Esophagus muscularis mucosa (tissue), 4 donors: ENCODE data around the gene CRY1. TPM values are rescaled to one million over a fixed set of nuclear protein-coding genes. Genes with fewer than 3 reads are reported as not detected.

Experiments
- DNase-seq: peaks from one replicate; pipeline ENCODE4 v3.0.0-alpha.2; 2017; ENCODE audit errors: extremely low spot score
- H3K27ac ChIP-seq, 4 donors: fragments of 200-600 bp; sonication (generic); replicated peaks in 1 of 4; 1 replicate in 3 of 4; 2 replicates in 1 of 4; pipeline ENCODE4 v1.5.1; 2016 to 2019; ENCODE audit warnings: mild to moderate bottlenecking in 1 of 4
- H3K27me3 ChIP-seq, 4 donors: fragments of 200-600 bp; sonication (generic); one replicate each; pipeline versions ENCODE4 v1.5.1 to v1.6.0; 2016 to 2019
- H3K36me3 ChIP-seq, 4 donors: fragments of 200-600 bp; sonication (generic); one replicate each; pipeline ENCODE4 v1.5.1; 2016 to 2019
- H3K4me1 ChIP-seq, 4 donors: fragments of 200-600 bp; sonication (generic); one replicate each; pipeline ENCODE4 v1.5.1; 2016 to 2019
- H3K4me3 ChIP-seq, 4 donors: fragments of 200-600 bp; sonication (generic); 1 replicate in 2 of 4; 2 replicates in 2 of 4; pipeline ENCODE4 v1.5.1; 2016 to 2019; ENCODE audit warnings: mild to moderate bottlenecking in 4 of 4, moderate library complexity in 1 of 4
- H3K9me3 ChIP-seq, 4 donors: fragments of 200-600 bp; sonication (generic); 1 replicate in 3 of 4; 2 replicates in 1 of 4; pipeline ENCODE4 v1.5.1; 2016 to 2019
- EP300 ChIP-seq: sonication (generic); formaldehyde crosslinking; IDR thresholded peaks from one replicate; pipeline ENCODE4 v1.6.1; 2017; ENCODE audit warnings: antibody characterized with exemption
- POLR2A ChIP-seq: fragments of 450-650 bp; IDR thresholded peaks from one replicate; pipeline ENCODE4 v1.6.1; 2017; ENCODE audit warnings: antibody characterized with exemption, moderate library complexity, mild to moderate bottlenecking, low read depth
- POLR2AphosphoS5 ChIP-seq, 2 donors: sonication (generic); formaldehyde crosslinking; IDR thresholded peaks; one replicate each; pipeline ENCODE4 v1.6.1; 2017; ENCODE audit warnings: antibody characterized with exemption in 2 of 2
- WGBS: methylation state at CpG from one replicate; pipeline ENCODE4 v1.1.5; 2018; 5-methylcytosine and 5-hydroxymethylcytosine counted together
- intact Hi-C: fragments of 100-400 bp; cut with DNase I; formaldehyde crosslinking; loops from one replicate; pipeline ENCODE4 v1.15.1; 2023
- total RNA-seq, 4 donors: library from RNA; depleted of rRNA; stranded (reverse); fragments of >200 nt; gene quantifications; one replicate each; pipeline versions ENCODE4 v1.1.0 to v1.2.1, GENCODE V29; 2016
- TF ChIP-seq, protein P1 (sequence below), 3 experiments: fragments of 200-600 bp in 2 of 3; fragments of 450-650 bp in 1 of 3; sonication (generic) in 2 of 3; IDR thresholded peaks; one replicate each; pipeline ENCODE4 v1.5.1; 2017 to 2019; ENCODE audit warnings: antibody characterized with exemption in 3 of 3, mild to moderate bottlenecking in 2 of 3, moderate library complexity in 1 of 3

The CRY1 gene
- total RNA-seq, 4 donors from 2014 or later, result 29.1 to 42.9 (median 34.9) TPM

DNA sequence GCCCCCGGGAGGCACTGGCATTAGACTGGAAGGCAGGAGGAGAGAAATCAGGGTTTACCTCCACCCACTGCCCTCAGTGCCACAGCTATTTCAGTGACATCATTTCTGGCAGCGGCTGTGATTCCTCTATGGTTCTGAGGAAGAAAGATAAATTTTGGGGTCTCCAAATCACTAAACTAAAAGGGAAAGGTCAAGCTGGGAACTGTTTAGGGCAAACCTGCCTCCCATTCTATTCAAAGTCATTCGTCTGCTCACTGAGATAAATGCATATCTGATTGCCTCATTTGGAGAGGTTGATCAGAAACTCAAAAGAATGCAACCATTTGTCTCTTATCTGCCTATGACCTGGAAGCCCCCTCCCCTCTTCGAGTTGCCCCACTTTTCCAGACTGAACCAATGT lies 14.0 kb upstream of the CRY1 start:
- Histone ChIP-seq H3K9me3 (no peaks in the 10 kb centered on the region), H3K4me1 (peaks cover 0 to 21% (median 18%) of the 10 kb centered on the region in 4 donors), H3K27me3 (no peaks in the 10 kb centered on the region), H3K36me3 (no peaks in the 10 kb centered on the region), H3K27ac (no peak overlapping the region), H3K4me3 (no peak overlapping the region)
- intact Hi-C loops, result loop anchor here (10.0 kb wide), 1 partner anchor 723 kb away; no protein-coding TSS in a partner anchor
- TF ChIP-seq POLR2AphosphoS5 (IDR thresholded peaks at IDR 0.05) (no peak), POLR2A (no peak), EP300 (no peak)
- TF ChIP-seq, protein P1, sequence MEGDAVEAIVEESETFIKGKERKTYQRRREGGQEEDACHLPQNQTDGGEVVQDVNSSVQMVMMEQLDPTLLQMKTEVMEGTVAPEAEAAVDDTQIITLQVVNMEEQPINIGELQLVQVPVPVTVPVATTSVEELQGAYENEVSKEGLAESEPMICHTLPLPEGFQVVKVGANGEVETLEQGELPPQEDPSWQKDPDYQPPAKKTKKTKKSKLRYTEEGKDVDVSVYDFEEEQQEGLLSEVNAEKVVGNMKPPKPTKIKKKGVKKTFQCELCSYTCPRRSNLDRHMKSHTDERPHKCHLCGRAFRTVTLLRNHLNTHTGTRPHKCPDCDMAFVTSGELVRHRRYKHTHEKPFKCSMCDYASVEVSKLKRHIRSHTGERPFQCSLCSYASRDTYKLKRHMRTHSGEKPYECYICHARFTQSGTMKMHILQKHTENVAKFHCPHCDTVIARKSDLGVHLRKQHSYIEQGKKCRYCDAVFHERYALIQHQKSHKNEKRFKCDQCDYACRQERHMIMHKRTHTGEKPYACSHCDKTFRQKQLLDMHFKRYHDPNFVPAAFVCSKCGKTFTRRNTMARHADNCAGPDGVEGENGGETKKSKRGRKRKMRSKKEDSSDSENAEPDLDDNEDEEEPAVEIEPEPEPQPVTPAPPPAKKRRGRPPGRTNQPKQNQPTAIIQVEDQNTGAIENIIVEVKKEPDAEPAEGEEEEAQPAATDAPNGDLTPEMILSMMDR (IDR thresholded peaks at IDR 0.05), result no peak
- 79% methylated on average over 4 of the region's 4 CpGs for WGBS
- peak; percentile 26 for DNase-seq

DNA sequence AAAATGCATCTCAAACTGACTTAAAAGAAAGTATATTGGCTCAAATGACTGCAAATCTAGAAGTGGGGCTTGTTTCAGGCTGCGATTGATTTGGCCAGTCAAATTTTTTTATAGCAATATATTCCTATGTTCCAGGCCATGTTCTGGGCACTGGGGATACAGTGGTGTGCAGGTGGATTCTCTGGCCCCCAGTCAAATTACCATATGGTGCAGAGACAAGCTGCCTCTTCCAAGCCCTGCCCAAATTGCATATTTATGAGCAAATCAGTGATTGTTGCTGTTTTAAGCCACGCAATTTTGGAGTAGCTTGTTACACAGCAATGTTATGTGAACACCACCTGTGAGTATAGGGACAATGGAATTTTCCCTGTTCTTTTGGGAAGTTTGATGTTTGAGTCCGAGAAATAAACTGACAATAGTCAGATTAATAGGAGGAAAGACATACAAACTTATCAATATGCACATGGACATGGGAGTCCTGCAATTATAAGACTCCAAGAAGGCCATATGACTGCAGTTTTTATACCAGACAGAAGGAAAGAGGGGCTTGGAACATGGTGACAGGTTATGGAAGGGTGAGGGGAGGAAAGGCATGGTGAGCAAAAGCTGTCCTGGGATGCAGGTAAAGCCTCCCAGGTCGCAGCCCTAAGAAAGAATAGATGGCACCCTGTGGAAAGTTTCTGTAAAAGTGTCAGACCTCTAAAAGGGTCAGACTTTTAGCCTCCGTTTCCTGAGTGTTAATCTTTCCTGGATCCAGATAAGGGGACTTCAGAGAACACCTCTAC lies 13.1 kb upstream of the CRY1 start:
- no peaks in the 10 kb centered on the region for H3K9me3 ChIP-seq
- no peak overlapping the region for H3K4me3 ChIP-seq
- intact Hi-C loops, result loop anchor here (10.0 kb wide), 1 partner anchor 722 kb away; no protein-coding TSS in a partner anchor
- no peaks in the 10 kb centered on the region for H3K36me3 ChIP-seq
- peak; percentile 47 for DNase-seq
- no peaks in the 10 kb centered on the region for H3K27me3 ChIP-seq
- peaks cover 0 to 21% (median 17%) of the 10 kb centered on the region in 4 donors for H3K4me1 ChIP-seq
- WGBS, result 87% methylated on average over 5 of the region's 5 CpGs
- TF ChIP-seq POLR2A (no peak), EP300 (no peak), POLR2AphosphoS5 (IDR thresholded peaks at IDR 0.05) (no peak)
- TF ChIP-seq, protein P1 (IDR thresholded peaks at IDR 0.05), result no peak
- no peak overlapping the region for H3K27ac ChIP-seq

DNA sequence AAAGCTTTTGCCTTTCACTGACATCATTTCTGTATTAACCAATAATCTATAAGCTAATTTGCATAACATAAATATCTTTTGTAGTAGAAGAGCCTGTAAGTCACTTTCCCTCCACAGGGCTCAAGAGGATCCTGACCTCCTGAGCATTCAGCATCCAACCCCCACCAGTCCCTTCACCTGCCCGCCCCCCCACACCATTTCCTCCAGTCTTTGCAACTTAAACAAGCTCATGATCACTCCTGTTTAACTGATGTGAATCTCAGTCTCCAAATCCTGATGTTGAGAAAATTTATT lies 12.0 kb upstream of the CRY1 start:
- TF ChIP-seq EP300 (no peak), POLR2AphosphoS5 (IDR thresholded peaks at IDR 0.05) (no peak), POLR2A (no peak)
- TF ChIP-seq, protein P1 (IDR thresholded peaks at IDR 0.05), result no peak
- Histone ChIP-seq H3K36me3 (no peaks in the 10 kb centered on the region), H3K4me1 (peaks cover 0 to 11% (median 7%) of the 10 kb centered on the region in 4 donors), H3K4me3 (no peak overlapping the region), H3K27ac (no peak overlapping the region), H3K9me3 (no peaks in the 10 kb centered on the region), H3K27me3 (no peaks in the 10 kb centered on the region)
- intact Hi-C loops, result loop anchor here (10.0 kb wide), 1 partner anchor 721 kb away; no protein-coding TSS in a partner anchor
- peak; percentile 5 for DNase-seq
- 75% methylated on average over 1 of the region's 1 CpG for WGBS

DNA sequence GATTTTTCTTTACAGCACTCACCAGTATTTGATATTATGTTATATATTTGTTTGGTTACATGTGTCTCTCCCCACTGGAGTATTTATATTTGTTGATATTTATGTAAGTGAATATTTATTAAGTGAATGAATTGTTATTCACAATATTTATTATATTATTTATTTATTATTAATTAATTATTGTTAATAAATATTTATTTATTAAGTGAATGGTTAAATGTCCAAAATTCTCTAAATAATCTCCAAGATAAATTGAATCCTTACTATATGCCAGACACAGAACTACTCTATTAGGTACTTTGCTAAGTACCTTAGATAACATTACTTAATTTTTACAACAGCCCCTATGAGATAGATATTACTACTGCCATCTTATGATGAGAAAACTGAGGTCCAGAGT lies 10.2 kb upstream of the CRY1 start:
- H3K36me3 ChIP-seq, result no peaks in the 10 kb centered on the region
- no peak overlapping the region for H3K4me3 ChIP-seq
- DNase-seq, result no peak
- H3K9me3 ChIP-seq, result no peaks in the 10 kb centered on the region
- intact Hi-C loops, result loop anchor here (10.0 kb wide), 1 partner anchor 719 kb away; no protein-coding TSS in a partner anchor
- no peaks in the 10 kb centered on the region for H3K27me3 ChIP-seq
- H3K27ac ChIP-seq, result no peak overlapping the region
- TF ChIP-seq POLR2AphosphoS5 (IDR thresholded peaks at IDR 0.05) (no peak), EP300 (no peak), POLR2A (no peak)
- TF ChIP-seq, protein P1 (IDR thresholded peaks at IDR 0.05), result no peak
- peaks cover 0 to 5% (median 3%) of the 10 kb centered on the region in 4 donors for H3K4me1 ChIP-seq
